C4-2B (cell line): ENCODE data around the gene MYCBP2.

ENCODE experiments used
- ZFX ChIP-seq: fragments of 450-650 bp; IDR thresholded peaks from 2 replicates; pipeline ENCODE4 v1.6.1; 2017
- TF ChIP-seq, protein P1 (sequence below): fragments of 450-650 bp; conservative IDR thresholded peaks from 2 replicates; pipeline ENCODE4 v1.5.1; 2017; ENCODE audit warnings: mild to moderate bottlenecking

DNA sequence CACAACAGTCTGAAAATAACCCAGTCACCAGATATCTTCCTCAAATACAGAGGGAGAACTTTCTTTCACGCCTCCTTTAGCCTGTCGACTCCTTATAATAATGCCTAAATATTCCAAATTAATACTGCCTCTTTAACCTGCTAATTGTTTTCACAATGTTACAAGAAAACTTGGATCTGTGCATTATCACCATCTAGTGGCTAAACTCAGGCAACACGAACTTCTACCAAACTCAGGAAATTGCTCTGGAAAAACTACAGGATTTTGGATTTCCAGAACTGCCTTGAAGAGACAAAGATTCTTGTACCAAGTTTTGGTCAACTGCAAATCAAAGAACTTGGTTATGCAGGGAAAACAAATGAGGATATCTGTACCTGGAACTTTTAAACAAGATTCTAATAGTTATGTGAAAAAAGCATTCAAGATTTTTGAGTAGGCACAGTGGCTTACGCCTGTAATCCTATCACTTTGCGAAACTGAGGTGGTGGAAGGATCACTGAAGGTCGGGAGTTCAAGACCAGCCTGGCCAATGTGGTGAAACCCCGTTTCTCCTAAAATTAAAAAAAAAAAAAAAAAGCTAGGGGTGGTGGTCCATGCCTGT is 324.2 kb downstream of the MYCBP2 start:
- TF ChIP-seq, protein P1, sequence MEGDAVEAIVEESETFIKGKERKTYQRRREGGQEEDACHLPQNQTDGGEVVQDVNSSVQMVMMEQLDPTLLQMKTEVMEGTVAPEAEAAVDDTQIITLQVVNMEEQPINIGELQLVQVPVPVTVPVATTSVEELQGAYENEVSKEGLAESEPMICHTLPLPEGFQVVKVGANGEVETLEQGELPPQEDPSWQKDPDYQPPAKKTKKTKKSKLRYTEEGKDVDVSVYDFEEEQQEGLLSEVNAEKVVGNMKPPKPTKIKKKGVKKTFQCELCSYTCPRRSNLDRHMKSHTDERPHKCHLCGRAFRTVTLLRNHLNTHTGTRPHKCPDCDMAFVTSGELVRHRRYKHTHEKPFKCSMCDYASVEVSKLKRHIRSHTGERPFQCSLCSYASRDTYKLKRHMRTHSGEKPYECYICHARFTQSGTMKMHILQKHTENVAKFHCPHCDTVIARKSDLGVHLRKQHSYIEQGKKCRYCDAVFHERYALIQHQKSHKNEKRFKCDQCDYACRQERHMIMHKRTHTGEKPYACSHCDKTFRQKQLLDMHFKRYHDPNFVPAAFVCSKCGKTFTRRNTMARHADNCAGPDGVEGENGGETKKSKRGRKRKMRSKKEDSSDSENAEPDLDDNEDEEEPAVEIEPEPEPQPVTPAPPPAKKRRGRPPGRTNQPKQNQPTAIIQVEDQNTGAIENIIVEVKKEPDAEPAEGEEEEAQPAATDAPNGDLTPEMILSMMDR, result peak; percentile 82
- TF ChIP-seq ZFX, result no peak
